CD4-positive, alpha-beta T cell (primary cell): ENCODE measurements around the gene KRI1. TPM values are rescaled to one million over a fixed set of nuclear protein-coding genes. Genes with fewer than 3 reads are reported as not detected.
A peak's percentile ranks its signal among the peaks of the same experiment; 100 is the strongest.

Experiments used
- ATAC-seq: fragments of 200-7000 bp; cut with Tn5 transposase; one replicate; pipeline ENCODE4 v1.10.0; 2022; ENCODE audit warnings: mild to moderate bottlenecking; ENCODE audit not compliant: poor library complexity
- CTCF ChIA-PET: fragments of 350-600 bp; sonication (Branson Sonifier 250); formaldehyde crosslinking; loops from one replicate; lab custom pipeline; 2021; ENCODE audit warnings: antibody characterized with exemption, inconsistent platforms; lab: Charles Lee
- POLR2A ChIA-PET: fragments of 350-600 bp; sonication (Branson Sonifier 250); formaldehyde crosslinking; loops from one replicate; lab custom pipeline; 2021; ENCODE audit warnings: antibody characterized with exemption, inconsistent platforms; lab: Charles Lee
- DNase-seq, 14 experiments: peaks; one replicate each; pipeline ENCODE4 v3.0.0-alpha.2; 2013 to 2020; ENCODE audit warnings: mixed read lengths in 2 of 14
- H3K27ac ChIP-seq, 2 donors: one replicate each; pipeline versions ENCODE4 v1.5.1 to v1.7.0; 2013; ENCODE audit warnings: low read length in 2 of 2, low read depth in 1 of 2, mild to moderate bottlenecking in 1 of 2
- H3K27me3 ChIP-seq, 2 experiments: 1 replicate in 1 of 2; 2 replicates in 1 of 2; pipeline versions ENCODE4 v1.6.1 to v1.7.0; 2013; ENCODE audit warnings: low read length in 2 of 2, control low read depth in 1 of 2, mild to moderate bottlenecking in 1 of 2, moderate library complexity in 1 of 2; ENCODE audit not compliant: insufficient read depth in 2 of 2, control insufficient read depth in 1 of 2
- H3K36me3 ChIP-seq: one replicate; pipeline ENCODE4 v1.6.1; 2013; ENCODE audit warnings: low read length, control low read depth; ENCODE audit not compliant: insufficient read depth
- H3K4me1 ChIP-seq: one replicate; pipeline ENCODE4 v1.6.1; 2013; ENCODE audit warnings: low read length, control low read depth; ENCODE audit not compliant: insufficient read depth
- H3K4me3 ChIP-seq: one replicate; pipeline ENCODE4 v1.5.1; 2013; ENCODE audit warnings: mild to moderate bottlenecking, low read length, moderate library complexity
- H3K9me3 ChIP-seq, 2 experiments: 1 replicate in 1 of 2; 2 replicates in 1 of 2; pipeline versions ENCODE4 v1.6.1 to v1.7.0; 2013; ENCODE audit warnings: low read length in 2 of 2, mild to moderate bottlenecking in 2 of 2, control low read depth in 1 of 2, moderate library complexity in 1 of 2; ENCODE audit not compliant: control insufficient read depth in 1 of 2, insufficient read depth in 1 of 2
- H3K27ac Mint-ChIP-seq: one replicate; pipeline ENCODE4 v1.8.0; 2020; ENCODE audit warnings: mixed read lengths
- H3K27me3 Mint-ChIP-seq: one replicate; pipeline ENCODE4 v1.8.0; 2021; ENCODE audit warnings: mixed read lengths
- H3K36me3 Mint-ChIP-seq: one replicate; pipeline ENCODE4 v1.8.0; 2021; ENCODE audit warnings: low read depth, mixed read lengths
- H3K4me1 Mint-ChIP-seq: one replicate; pipeline ENCODE4 v1.8.0; 2021; ENCODE audit warnings: low read depth, mixed read lengths
- H3K4me3 Mint-ChIP-seq: one replicate; pipeline ENCODE4 v1.8.0; 2020; ENCODE audit warnings: mild to moderate bottlenecking, mixed read lengths
- H3K9me3 Mint-ChIP-seq: one replicate; pipeline ENCODE4 v1.8.0; 2020; ENCODE audit warnings: mixed read lengths
- intact Hi-C, 2 experiments: fragments of 100-400 bp; cut with DNase I in 1 of 2; cut with micrococcal nuclease in 1 of 2; formaldehyde crosslinking; loops; one replicate each; pipeline versions ENCODE4 v1.15.1 to v1.9.0; 2023 to 2025; cut with DNase I, micrococcal nuclease
- total RNA-seq, 174 experiments: library from RNA in 2 of 174; stranded (reverse) in 2 of 174; gene quantifications; one replicate each; pipeline ENCODE4 v1.2.3 and lab custom pipeline; 2021 to 2026
- TF ChIP-seq, protein P1 (sequence below): fragments of 200-600 bp; IDR thresholded peaks from one replicate; pipeline ENCODE4 v1.8.0; 2022; ENCODE audit warnings: antibody characterized with exemption, mild to moderate bottlenecking

The KRI1 gene
- total RNA-seq, 2 experiments from 2014 or later = 36.8 to 39.6 TPM

- Histone ChIP-seq H3K4me1 (peaks cover 54% of the 10 kb centered on the region), H3K27ac (peak within 1 kb of the TSS; percentile 76 to 94), H3K27me3 (no peaks in the 10 kb centered on the region), H3K36me3 (peaks cover 9% of the 10 kb centered on the region), H3K9me3 (no peaks in the 10 kb centered on the region), H3K4me3 (peak within 1 kb of the TSS; percentile 87)
- H3K27ac Mint-ChIP-seq = peak within 1 kb of the TSS; percentile 95
- peak; percentile 99 to 100 (median 100) for DNase-seq
- ChIA-PET POLR2A (interaction anchor here (0.9 to 5.6 kb wide), 11 partner anchors 16 to 148 kb away, joined by 3 to 81 read pairs (median 6); partner anchors contain the start of genes ATG4D, DNM2, KEAP1 and QTRT1), CTCF (interaction anchor here (1.2 to 4.7 kb wide), 3 partner anchors 16 to 130 kb away, joined by 3 to 24 read pairs (median 3); partner anchors contain the start of gene ATG4D)
- peak; percentile 72 for ATAC-seq
- peaks cover 40% of the 10 kb centered on the region for H3K36me3 Mint-ChIP-seq
- H3K9me3 Mint-ChIP-seq = no peaks in the 10 kb centered on the region
- TF ChIP-seq, protein P1, sequence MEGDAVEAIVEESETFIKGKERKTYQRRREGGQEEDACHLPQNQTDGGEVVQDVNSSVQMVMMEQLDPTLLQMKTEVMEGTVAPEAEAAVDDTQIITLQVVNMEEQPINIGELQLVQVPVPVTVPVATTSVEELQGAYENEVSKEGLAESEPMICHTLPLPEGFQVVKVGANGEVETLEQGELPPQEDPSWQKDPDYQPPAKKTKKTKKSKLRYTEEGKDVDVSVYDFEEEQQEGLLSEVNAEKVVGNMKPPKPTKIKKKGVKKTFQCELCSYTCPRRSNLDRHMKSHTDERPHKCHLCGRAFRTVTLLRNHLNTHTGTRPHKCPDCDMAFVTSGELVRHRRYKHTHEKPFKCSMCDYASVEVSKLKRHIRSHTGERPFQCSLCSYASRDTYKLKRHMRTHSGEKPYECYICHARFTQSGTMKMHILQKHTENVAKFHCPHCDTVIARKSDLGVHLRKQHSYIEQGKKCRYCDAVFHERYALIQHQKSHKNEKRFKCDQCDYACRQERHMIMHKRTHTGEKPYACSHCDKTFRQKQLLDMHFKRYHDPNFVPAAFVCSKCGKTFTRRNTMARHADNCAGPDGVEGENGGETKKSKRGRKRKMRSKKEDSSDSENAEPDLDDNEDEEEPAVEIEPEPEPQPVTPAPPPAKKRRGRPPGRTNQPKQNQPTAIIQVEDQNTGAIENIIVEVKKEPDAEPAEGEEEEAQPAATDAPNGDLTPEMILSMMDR = no peak
- peak within 1 kb of the TSS; percentile 93 for H3K4me3 Mint-ChIP-seq
- H3K4me1 Mint-ChIP-seq = peaks cover 53% of the 10 kb centered on the region
- H3K27me3 Mint-ChIP-seq = no peaks in the 10 kb centered on the region
- intact Hi-C loops = loop anchor here (2.0 to 5.0 kb wide), 4 partner anchors 83 to 302 kb away; partner anchors contain the start of genes CDC37 (in 2 of the 2), CARM1 (in 1 of the 2) and ILF3 (in 1 of the 2)
These were observed 3.2 kb upstream of the KRI1 start, which contains the start of gene CDKN2D for GRCh38 chr19:10568826-10569651. TSS of gene CDKN2D (minus strand) at chr19:10568979. CDS start at chr19:10568653, 326 bp downstream.

GRCh38 chr19:10568062-10568825 lies 2.4 kb upstream of the KRI1 start:
- Histone ChIP-seq H3K27me3 (no peaks in the 10 kb centered on the region), H3K27ac (peak overlapping the region; percentile 76 to 94), H3K4me1 (peaks cover 60% of the 10 kb centered on the region), H3K9me3 (no peaks in the 10 kb centered on the region), H3K36me3 (peaks cover 12% of the 10 kb centered on the region), H3K4me3 (peak overlapping the region; percentile 87)
- intact Hi-C loops = loop anchor here (2.0 to 5.0 kb wide), 4 partner anchors 84 to 303 kb away; partner anchors contain the start of genes CDC37 (in 2 of the 2), CARM1 (in 1 of the 2) and ILF3 (in 1 of the 2)
- DNase-seq (peak in 9 of 14 experiments; percentile 27 to 88 (median 61)), ATAC-seq (peak; percentile 19)
- Mint-ChIP-seq H3K27me3 (no peaks in the 10 kb centered on the region), H3K9me3 (no peaks in the 10 kb centered on the region), H3K4me1 (peaks cover 53% of the 10 kb centered on the region), H3K4me3 (peak overlapping the region; percentile 93), H3K27ac (peak overlapping the region; percentile 95), H3K36me3 (peaks cover 40% of the 10 kb centered on the region)
- POLR2A ChIA-PET = interaction anchor here (0.5 to 5.6 kb wide), 17 partner anchors 15 to 268 kb away, joined by 3 to 81 read pairs (median 4); partner anchors contain the start of genes ATG4D, DNM2, KEAP1 and QTRT1
- TF ChIP-seq, protein P1 = no peak
- CTCF ChIA-PET = interaction anchor here (0.6 to 4.7 kb wide), 4 partner anchors 15 to 1767 kb away, joined by 3 to 24 read pairs (median 3); partner anchors contain the start of gene ATG4D
